H1 (cell line): ENCODE results near the gene MBNL2. TPM values are rescaled to one million over a fixed set of nuclear protein-coding genes. Genes with fewer than 3 reads are reported as not detected.

Experiments used
- CTCF ChIA-PET: fragments of 300-600 bp; sonication (Branson Sonifier 250); formaldehyde crosslinking; loops from one replicate; lab custom pipeline; 2021; ENCODE audit not compliant: partially characterized antibody; lab: Charles Lee
- POLR2A ChIA-PET: fragments of 300-600 bp; sonication (Branson Sonifier 250); formaldehyde crosslinking; loops from one replicate; lab custom pipeline; 2021; ENCODE audit warnings: inconsistent platforms; ENCODE audit not compliant: partially characterized antibody; lab: Charles Lee
- DNase-seq, 2 experiments: peaks; one replicate each; pipeline versions ENCODE4 v3.0.0 to v3.0.0-alpha.2; 2010 to 2022; ENCODE audit warnings: low spot score in 2 of 2, low read depth in 1 of 2, mixed read lengths in 1 of 2
- FAIRE-seq: peaks from 2 replicates; lab custom pipeline; 2011; peaks lifted over from hg19 to GRCh38; lab: Jason Lieb, UNC
- H2AFZ ChIP-seq: 2 replicates; pipeline ENCODE4 v1.8.1; 2012; ENCODE audit warnings: low read length, inconsistent platforms
- H2AK5ac ChIP-seq: 2 replicates; pipeline ENCODE4 v1.6.1; 2013; ENCODE audit warnings: low read depth, low read length
- H2BK120ac ChIP-seq: replicated peaks from 2 replicates; pipeline ENCODE3; 2013; ENCODE audit warnings: low read depth, low read length, inconsistent platforms
- H2BK12ac ChIP-seq: 2 replicates; pipeline ENCODE4 v1.6.1; 2013; ENCODE audit warnings: low read depth, low read length
- H2BK15ac ChIP-seq: 2 replicates; pipeline ENCODE4 v1.6.1; 2013; ENCODE audit warnings: low read length
- H2BK20ac ChIP-seq: 2 replicates; pipeline ENCODE4 v1.6.1; 2013; ENCODE audit warnings: low read length
- H2BK5ac ChIP-seq: 2 replicates; pipeline ENCODE4 v1.6.1; 2013; ENCODE audit warnings: low read depth, low read length
- H3K14ac ChIP-seq: 2 replicates; pipeline ENCODE4 v1.6.1; 2013; ENCODE audit warnings: inconsistent platforms; ENCODE audit not compliant: insufficient read length
- H3K18ac ChIP-seq: 2 replicates; pipeline ENCODE4 v1.6.1; 2013; ENCODE audit warnings: low read length; ENCODE audit errors: extremely low read depth
- H3K23ac ChIP-seq: 2 replicates; pipeline ENCODE4 v1.6.1; 2013; ENCODE audit warnings: inconsistent platforms; ENCODE audit not compliant: insufficient read length
- H3K23me2 ChIP-seq: 2 replicates; pipeline ENCODE4 v1.6.1; 2013; ENCODE audit warnings: low read depth, low read length
- H3K27ac ChIP-seq: 2 replicates; pipeline ENCODE4 v1.6.1; 2011; ENCODE audit warnings: low read depth, low read length, inconsistent platforms
- H3K27me3 ChIP-seq, 4 experiments: replicated peaks in 1 of 4; 1 replicate in 1 of 4; 2 replicates in 3 of 4; pipeline versions ENCODE4 v1.6.1 to v1.8.1; 2011 to 2013; ENCODE audit warnings: low read length in 3 of 4, mild to moderate bottlenecking in 3 of 4, inconsistent platforms in 2 of 4, mixed read lengths in 2 of 4, moderate library complexity in 1 of 4; ENCODE audit not compliant: control insufficient read depth in 3 of 4, insufficient read depth in 3 of 4; ENCODE audit errors: extremely low read depth in 1 of 4
- H3K36me3 ChIP-seq, 4 experiments: 2 replicates each; pipeline versions ENCODE4 v1.6.1 to v1.8.1; 2011 to 2013; ENCODE audit warnings: mild to moderate bottlenecking in 4 of 4, low read length in 3 of 4, moderate library complexity in 2 of 4, control low read depth in 1 of 4, inconsistent platforms in 1 of 4; ENCODE audit not compliant: insufficient read depth in 4 of 4, control insufficient read depth in 2 of 4
- H3K4ac ChIP-seq: replicated peaks from 2 replicates; pipeline ENCODE3; 2013; ENCODE audit warnings: low read length, low read depth, mixed read lengths, inconsistent platforms; ENCODE audit not compliant: insufficient read length
- H3K4me1 ChIP-seq, 4 experiments: replicated peaks in 1 of 4; 1 replicate in 1 of 4; 2 replicates in 3 of 4; pipeline versions ENCODE4 v1.6.1 to v1.8.1; 2011 to 2013; ENCODE audit warnings: low read length in 3 of 4, inconsistent platforms in 2 of 4, mixed read lengths in 1 of 4; ENCODE audit not compliant: insufficient read depth in 4 of 4, control insufficient read depth in 3 of 4
- H3K4me2 ChIP-seq, 2 experiments: 2 replicates each; pipeline versions ENCODE4 v1.6.1 to v1.8.1; 2011 to 2013; ENCODE audit warnings: low read depth in 2 of 2, low read length in 2 of 2, control low read depth in 1 of 2, inconsistent platforms in 1 of 2, mild to moderate bottlenecking in 1 of 2; ENCODE audit not compliant: insufficient read depth in 1 of 2
- H3K4me3 ChIP-seq, 4 experiments: fragments of 200-600, 300-600 bp in 1 of 4; sonication (generic), shearing (Covaris generic), sonication (Bioruptor Twin) in 1 of 4; 2 replicates each; pipeline versions ENCODE4 v1.5.1 to v1.8.1; 2011 to 2016; ENCODE audit warnings: low read length in 4 of 4, low read depth in 3 of 4, control low read depth in 2 of 4, inconsistent platforms in 2 of 4, mild to moderate bottlenecking in 2 of 4, mixed read lengths in 1 of 4, moderate library complexity in 1 of 4; ENCODE audit not compliant: insufficient read depth in 2 of 4; ENCODE audit errors: extremely low read depth in 1 of 4
- H3K56ac ChIP-seq: replicated peaks from 2 replicates; pipeline ENCODE3; 2013; ENCODE audit warnings: low read depth, mild to moderate bottlenecking, mixed read lengths, low read length, inconsistent platforms; ENCODE audit not compliant: insufficient read length
- H3K79me1 ChIP-seq: 2 replicates; pipeline ENCODE4 v1.6.1; 2013; ENCODE audit warnings: low read depth, low read length, control low read depth
- H3K79me2 ChIP-seq, 2 experiments: 2 replicates each; pipeline versions ENCODE4 v1.6.1 to v1.8.1; 2012 to 2013; ENCODE audit warnings: low read length in 2 of 2, mild to moderate bottlenecking in 2 of 2, inconsistent platforms in 1 of 2; ENCODE audit not compliant: insufficient read depth in 2 of 2, control insufficient read depth in 1 of 2
- H3K9ac ChIP-seq, 4 experiments: replicated peaks in 1 of 4; 1 replicate in 1 of 4; 2 replicates in 3 of 4; pipeline versions ENCODE4 v1.6.1 to v1.8.1; 2011 to 2013; ENCODE audit warnings: low read depth in 3 of 4, low read length in 3 of 4, control low read depth in 2 of 4, mild to moderate bottlenecking in 2 of 4, moderate library complexity in 2 of 4, inconsistent platforms in 1 of 4; ENCODE audit errors: extremely low read depth in 1 of 4
- H3K9me3 ChIP-seq, 2 experiments: 2 replicates each; pipeline versions ENCODE4 v1.6.1 to v1.8.1; 2012 to 2013; ENCODE audit warnings: mild to moderate bottlenecking in 2 of 2, moderate library complexity in 2 of 2, control low read depth in 1 of 2, inconsistent platforms in 1 of 2, low read depth in 1 of 2, low read length in 1 of 2, mixed read lengths in 1 of 2; ENCODE audit not compliant: insufficient read depth in 2 of 2
- H4K20me1 ChIP-seq, 2 experiments: replicated peaks in 1 of 2; 2 replicates each; pipeline versions ENCODE3 to v1.8.1; 2011 to 2013; ENCODE audit warnings: inconsistent platforms in 2 of 2, low read length in 2 of 2, mild to moderate bottlenecking in 1 of 2; ENCODE audit not compliant: insufficient read depth in 2 of 2, control insufficient read depth in 1 of 2
- H4K5ac ChIP-seq: 2 replicates; pipeline ENCODE4 v1.6.1; 2013; ENCODE audit warnings: low read length, low read depth, mixed read lengths, inconsistent platforms; ENCODE audit not compliant: insufficient read length
- H4K8ac ChIP-seq: 2 replicates; pipeline ENCODE4 v1.8.0; 2013; ENCODE audit warnings: mild to moderate bottlenecking, moderate library complexity, low read length, inconsistent platforms; ENCODE audit not compliant: insufficient read depth; ENCODE audit errors: extremely low read depth
- H4K91ac ChIP-seq: replicated peaks from 2 replicates; pipeline ENCODE3; 2013; ENCODE audit warnings: low read length, mixed read lengths, inconsistent platforms; ENCODE audit not compliant: insufficient read length
- CHD1 ChIP-seq: IDR thresholded peaks from 2 replicates; pipeline ENCODE4 v1.6.1; 2012; ENCODE audit warnings: low read depth, low read length, improper control_type of control experiment
- CHD2 ChIP-seq: IDR thresholded peaks from 2 replicates; pipeline ENCODE4 v1.6.1; 2012; ENCODE audit warnings: low read length, improper control_type of control experiment
- JUN ChIP-seq: IDR thresholded peaks from 2 replicates; pipeline ENCODE4 v1.6.1; 2011; ENCODE audit warnings: low read depth, mild to moderate bottlenecking, improper control_type of control experiment, low read length
- KDM4A ChIP-seq: IDR thresholded peaks from one replicate; pipeline ENCODE4 v1.7.1; 2012; ENCODE audit warnings: low read depth, mild to moderate bottlenecking, moderate library complexity, low read length, inconsistent platforms; ENCODE audit not compliant: severe bottlenecking
- KDM5A ChIP-seq: fragments of 200-600 bp; IDR thresholded peaks from 2 replicates; pipeline ENCODE4 v1.7.1; 2012; ENCODE audit warnings: mild to moderate bottlenecking, low read length, inconsistent platforms, mixed read lengths
- RXRA ChIP-seq: IDR thresholded peaks from 2 replicates; pipeline ENCODE4 v1.6.1; 2011; ENCODE audit warnings: low read depth, mild to moderate bottlenecking, low read length, moderate library complexity; ENCODE audit not compliant: insufficient read depth
- WGBS, 2 experiments: shearing (Covaris generic) in 1 of 2; methylation state at CpG; one replicate each; pipeline versions ENCODE4 v1.1.6 to v1.1.7; 2013 to 2015; ENCODE audit warnings: low lambda C conversion rate in 2 of 2, mixed read lengths in 2 of 2, inconsistent platforms in 1 of 2, low coverage in 1 of 2, missing lambda C conversion rate in 1 of 2; ENCODE audit not compliant: insufficient replicate concordance in 2 of 2, insufficient coverage in 1 of 2, insufficient read length in 1 of 2; ENCODE audit errors: extremely low coverage in 1 of 2, missing lambda C conversion rate in 1 of 2; 5-methylcytosine and 5-hydroxymethylcytosine counted together
- polyA plus RNA-seq, 7 experiments: library from polyadenylated mRNA; depleted of rRNA in 3 of 7; stranded (reverse) in 5 of 7; unstranded in 2 of 7; fragments of >200 nt in 5 of 7; fragments of 200-250 nt in 2 of 7; gene quantifications; 1 replicate in 5 of 7; 2 replicates in 1 of 7; 4 replicates in 1 of 7; pipeline versions ENCODE4 v1.2.1 to v1.2.3, GENCODE V29; 2011 to 2013; ENCODE audit warnings: missing spikeins in 2 of 7, mixed read lengths in 2 of 7
- total RNA-seq: library from RNA; stranded (reverse); fragmentation: NEBNext Ultra II Directional; extraction: Animal tissue kit (Norgen Biotek cat#: 25700); gene quantifications from 2 replicates; pipeline ENCODE4 v1.2.1, GENCODE V29; 2021

The MBNL2 gene
- total and polyA plus RNA-seq, 2 of the 8 experiments (the other 6 are each of a cell fraction or from before 2014, with no cell fraction given): 1.0 to 2.6 TPM

GRCh38 chr13:97238883-97239282 is 16.8 kb downstream of the MBNL2 start:
- no peaks in the 10 kb centered on the region for H3K79me2 ChIP-seq
- no peak overlapping the region for H3K27ac ChIP-seq

More at GRCh38 chr13:97238883-97239282, 16.8 kb downstream of the MBNL2 start:
- no peak overlapping the region for H4K91ac ChIP-seq
- no peak overlapping the region for H3K9ac ChIP-seq
- POLR2A ChIA-PET: no interaction called here
- peaks cover 1 to 22% (median 11%) of the 10 kb centered on the region in 4 experiments for H3K27me3 ChIP-seq
- no peaks in the 10 kb centered on the region for H3K79me1 ChIP-seq
- no peak overlapping the region for H2BK20ac ChIP-seq
- DNase-seq (no peak), FAIRE-seq (no peak)
- no peak overlapping the region for H3K4ac ChIP-seq
- no peak overlapping the region for H2AFZ ChIP-seq
- no peaks in the 10 kb centered on the region for H3K36me3 ChIP-seq
- peaks cover 1 to 3% of the 10 kb centered on the region in 2 experiments for H4K20me1 ChIP-seq
- H4K8ac ChIP-seq: no peak overlapping the region
- CTCF ChIA-PET: interaction anchor here (1.8 to 2.0 kb wide), 2 partner anchors 29 to 120 kb away, joined by 7 read pairs; no protein-coding TSS in a partner anchor
- TF ChIP-seq CHD1: no peak
- TF ChIP-seq CHD2: no peak
- no peak for TF ChIP-seq RXRA
- no peak for TF ChIP-seq KDM5A
- TF ChIP-seq JUN: no peak
- TF ChIP-seq KDM4A: no peak
- no peak overlapping the region for H3K4me2 ChIP-seq
- H2AK5ac ChIP-seq: no peak overlapping the region
- no peak overlapping the region for H3K14ac ChIP-seq
- no peak overlapping the region for H3K56ac ChIP-seq
- H2BK15ac ChIP-seq: no peak overlapping the region
- peaks cover 2 to 14% (median 11%) of the 10 kb centered on the region in 4 experiments; a peak in 6 of 7 replicates for H3K4me1 ChIP-seq
- no peak overlapping the region for H3K4me3 ChIP-seq
- no peak overlapping the region for H2BK5ac ChIP-seq
- H3K23me2 ChIP-seq: no peaks in the 10 kb centered on the region
- no peak overlapping the region for H2BK12ac ChIP-seq
- WGBS, 2 experiments: 93% methylated on average over 4 of the region's 4 CpGs; no CpG with 5 or more reads in 1 of the 2 experiments
- H3K23ac ChIP-seq: no peak overlapping the region
- H4K5ac ChIP-seq: no peak overlapping the region
- H3K18ac ChIP-seq: no peak overlapping the region
- H2BK120ac ChIP-seq: no peak overlapping the region
- no peaks in the 10 kb centered on the region for H3K9me3 ChIP-seq
